Activated CD4-positive, alpha-beta T cell treated with anti-CD3 and anti-CD28 coated beads for 36 hours (primary cell): ENCODE data around the gene MAGEA11. TPM values are rescaled to one million over a fixed set of nuclear protein-coding genes. Genes with fewer than 3 reads are reported as not detected.
"Not testable (repeated sequence)": the region's sequence is repeated elsewhere in the genome, so short reads cannot be mapped to it uniquely, and the experiment has no call there.

Source experiments
- ATAC-seq: fragments of 200-7000 bp; cut with Tn5 transposase; one replicate; pipeline ENCODE4 v1.10.0; 2021; ENCODE audit warnings: mild to moderate bottlenecking, moderate library complexity
- CTCF ChIA-PET: fragments of 350-600 bp; sonication (Branson Sonifier 250); formaldehyde crosslinking; loops from one replicate; lab custom pipeline; 2021; ENCODE audit warnings: antibody characterized with exemption; lab: Charles Lee
- POLR2A ChIA-PET: fragments of 350-600 bp; sonication (Branson Sonifier 250); formaldehyde crosslinking; loops from one replicate; lab custom pipeline; 2021; ENCODE audit warnings: antibody characterized with exemption, inconsistent platforms; lab: Charles Lee
- DNase-seq: peaks from one replicate; pipeline ENCODE4 v3.0.0-alpha.2; 2020
- H3K27ac Mint-ChIP-seq: one replicate; pipeline ENCODE4 v1.8.0; 2021; ENCODE audit warnings: mixed read lengths
- H3K27me3 Mint-ChIP-seq: one replicate; pipeline ENCODE4 v1.8.0; 2021; ENCODE audit warnings: mixed read lengths
- H3K36me3 Mint-ChIP-seq: one replicate; pipeline ENCODE4 v1.8.0; 2021; ENCODE audit warnings: low read depth, mixed read lengths
- H3K4me1 Mint-ChIP-seq: one replicate; pipeline ENCODE4 v1.8.0; 2021; ENCODE audit warnings: mixed read lengths
- H3K4me3 Mint-ChIP-seq: one replicate; pipeline ENCODE4 v1.8.0; 2021; ENCODE audit warnings: mild to moderate bottlenecking, moderate library complexity, mixed read lengths
- H3K9me3 Mint-ChIP-seq: one replicate; pipeline ENCODE4 v1.8.0; 2021; ENCODE audit warnings: low read depth, mixed read lengths
- intact Hi-C, 2 experiments: fragments of 100-400 bp; cut with DNase I in 1 of 2; cut with micrococcal nuclease in 1 of 2; formaldehyde crosslinking; loops; one replicate each; pipeline versions ENCODE4 v1.14.2 to v1.15.1; 2022 to 2024; cut with DNase I, micrococcal nuclease
- total RNA-seq, 2 experiments: library from RNA; stranded (reverse); gene quantifications; one replicate each; pipeline ENCODE4 v1.2.3, GENCODE V29; 2021

MAGEA11 gene
- total RNA-seq, result not detected

GRCh38 chrX:149711545-149712236 lies at the start of gene MAGEA11:
MAGEA11 (plus strand) TSS chrX:149712060; CDS start chrX:149713160, 1,100 bp downstream.
- POLR2A ChIA-PET, result no interaction called here
- no peaks in the 10 kb centered on the region for H3K27me3 Mint-ChIP-seq
- H3K36me3 Mint-ChIP-seq, result no peaks in the 10 kb centered on the region

GRCh38 chrX:149675088-149675487 lies 36.8 kb upstream of the MAGEA11 start:
- H3K27ac Mint-ChIP-seq, H3K4me3 Mint-ChIP-seq, CTCF ChIA-PET, DNase-seq, H3K9me3 Mint-ChIP-seq, H3K36me3 Mint-ChIP-seq, ATAC-seq, H3K4me1 Mint-ChIP-seq, H3K27me3 Mint-ChIP-seq, POLR2A ChIA-PET, intact Hi-C loops: not testable (repeated sequence)

More at GRCh38 chrX:149711545-149712236, at the start of gene MAGEA11:
- H3K4me1 Mint-ChIP-seq, result no peaks in the 10 kb centered on the region
- DNase-seq (no peak), ATAC-seq (no peak)
- H3K9me3 Mint-ChIP-seq, result no peaks in the 10 kb centered on the region
- CTCF ChIA-PET, result no interaction called here
- intact Hi-C loops, result loop anchor here in 1 of 2 experiments (10.0 kb wide), 1 partner anchor 53 kb away; no protein-coding TSS in a partner anchor
- H3K4me3 Mint-ChIP-seq, result no peak within 1 kb of the TSS
- H3K27ac Mint-ChIP-seq, result no peak within 1 kb of the TSS

GRCh38 chrX:149675554-149675953 lies 36.3 kb upstream of the MAGEA11 start:
- CTCF ChIA-PET, H3K27me3 Mint-ChIP-seq, intact Hi-C loops, POLR2A ChIA-PET, H3K36me3 Mint-ChIP-seq, DNase-seq, ATAC-seq, H3K27ac Mint-ChIP-seq, H3K4me3 Mint-ChIP-seq, H3K4me1 Mint-ChIP-seq, H3K9me3 Mint-ChIP-seq: not testable (repeated sequence)

- intact Hi-C loops, ATAC-seq, H3K4me3 Mint-ChIP-seq, POLR2A ChIA-PET, H3K4me1 Mint-ChIP-seq, H3K9me3 Mint-ChIP-seq, H3K36me3 Mint-ChIP-seq, H3K27ac Mint-ChIP-seq, H3K27me3 Mint-ChIP-seq, DNase-seq, CTCF ChIA-PET: not testable (repeated sequence)
Observed at GRCh38 chrX:149679164-149679678, 32.6 kb upstream of the MAGEA11 start.

GRCh38 chrX:149681182-149681581 lies 30.7 kb upstream of the MAGEA11 start:
- H3K27me3 Mint-ChIP-seq, result peaks cover under 1% of the 10 kb centered on the region
- H3K4me1 Mint-ChIP-seq, result no peaks in the 10 kb centered on the region
- ChIA-PET CTCF (no interaction called here), POLR2A (no interaction called here)
- DNase-seq, result no peak
- H3K36me3 Mint-ChIP-seq, result no peaks in the 10 kb centered on the region
- no peak overlapping the region for H3K27ac Mint-ChIP-seq
- no peak overlapping the region for H3K4me3 Mint-ChIP-seq
- no peaks in the 10 kb centered on the region for H3K9me3 Mint-ChIP-seq
- ATAC-seq, result no peak
- intact Hi-C loops, result loop anchor here in 1 of 2 experiments (10.0 kb wide), 1 partner anchor 134 kb away; no protein-coding TSS in a partner anchor

GRCh38 chrX:149682031-149682430 lies 29.8 kb upstream of the MAGEA11 start:
- H3K27ac Mint-ChIP-seq, result no peak overlapping the region
- ATAC-seq (no peak), DNase-seq (no peak)
- H3K4me1 Mint-ChIP-seq, result no peaks in the 10 kb centered on the region
- peaks cover 2% of the 10 kb centered on the region for H3K27me3 Mint-ChIP-seq
- H3K9me3 Mint-ChIP-seq, result no peaks in the 10 kb centered on the region
- H3K4me3 Mint-ChIP-seq, result no peak overlapping the region
- POLR2A ChIA-PET, result no interaction called here
- CTCF ChIA-PET, result no interaction called here
- intact Hi-C loops, result loop anchor here in 1 of 2 experiments (10.0 kb wide), 1 partner anchor 133 kb away; no protein-coding TSS in a partner anchor
- no peaks in the 10 kb centered on the region for H3K36me3 Mint-ChIP-seq

- Mint-ChIP-seq H3K4me3 (no peak overlapping the region), H3K27me3 (peaks cover 2% of the 10 kb centered on the region), H3K9me3 (no peaks in the 10 kb centered on the region), H3K36me3 (no peaks in the 10 kb centered on the region), H3K27ac (no peak overlapping the region), H3K4me1 (no peaks in the 10 kb centered on the region)
- CTCF ChIA-PET, result interaction anchor here (0.6 kb wide), 1 partner anchor 127 kb away, joined by 4 read pairs; no protein-coding TSS in a partner anchor
- ATAC-seq (no peak), DNase-seq (no peak)
- POLR2A ChIA-PET, result no interaction called here
- intact Hi-C loops, result loop anchor here in 1 of 2 experiments (10.0 kb wide), 1 partner anchor 132 kb away; no protein-coding TSS in a partner anchor
Observed at GRCh38 chrX:149682956-149683947, 28.6 kb upstream of the MAGEA11 start.

GRCh38 chrX:149683966-149684730 lies 27.7 kb upstream of the MAGEA11 start:
- Mint-ChIP-seq H3K4me3 (no peak overlapping the region), H3K4me1 (no peaks in the 10 kb centered on the region), H3K27ac (no peak overlapping the region), H3K27me3 (peaks cover 2% of the 10 kb centered on the region), H3K9me3 (no peaks in the 10 kb centered on the region), H3K36me3 (no peaks in the 10 kb centered on the region)
- ATAC-seq (no peak), DNase-seq (no peak)
- CTCF ChIA-PET, result interaction anchor here (0.6 kb wide), 1 partner anchor 126 kb away, joined by 4 read pairs; no protein-coding TSS in a partner anchor
- POLR2A ChIA-PET, result no interaction called here
- intact Hi-C loops, result loop anchor here in 1 of 2 experiments (10.0 kb wide), 1 partner anchor 131 kb away; no protein-coding TSS in a partner anchor

- H3K4me3 Mint-ChIP-seq, result no peak overlapping the region
- ATAC-seq, result no peak
- no peaks in the 10 kb centered on the region for H3K4me1 Mint-ChIP-seq
- no peaks in the 10 kb centered on the region for H3K36me3 Mint-ChIP-seq
- H3K27ac Mint-ChIP-seq, result no peak overlapping the region
- H3K27me3 Mint-ChIP-seq, result peaks cover 13% of the 10 kb centered on the region
- ChIA-PET CTCF (no interaction called here), POLR2A (no interaction called here)
- intact Hi-C loops, result loop anchor here in 1 of 2 experiments (10.0 kb wide), 1 partner anchor 127 kb away; no protein-coding TSS in a partner anchor
- DNase-seq, result no peak
- peaks cover 4% of the 10 kb centered on the region for H3K9me3 Mint-ChIP-seq
Observed at GRCh38 chrX:149687991-149688390, 23.9 kb upstream of the MAGEA11 start.

- Mint-ChIP-seq H3K27me3 (peaks cover 13% of the 10 kb centered on the region), H3K4me3 (no peak overlapping the region), H3K9me3 (peaks cover 4% of the 10 kb centered on the region), H3K4me1 (no peaks in the 10 kb centered on the region), H3K27ac (no peak overlapping the region), H3K36me3 (no peaks in the 10 kb centered on the region)
- DNase-seq, result no peak
- ChIA-PET CTCF (no interaction called here), POLR2A (no interaction called here)
- no peak for ATAC-seq
- intact Hi-C loops, result loop anchor here in 1 of 2 experiments (10.0 kb wide), 1 partner anchor 126 kb away; no protein-coding TSS in a partner anchor
Observed at GRCh38 chrX:149688552-149688951, 23.3 kb upstream of the MAGEA11 start.
